HepG2 (cell line): ENCODE results near the gene RERE. TPM values are rescaled to one million over a fixed set of nuclear protein-coding genes. Genes with fewer than 3 reads are reported as not detected.

Source experiments
- ATM ChIP-seq: fragments of 450-650 bp; IDR thresholded peaks from 2 replicates; pipeline ENCODE4 v1.7.1; 2017; ENCODE audit warnings: mild to moderate bottlenecking, borderline replicate concordance
- CREB1 ChIP-seq, 2 experiments: fragments of 450-650 bp in 1 of 2; IDR thresholded peaks; 2 replicates each; pipeline ENCODE4 v1.6.1; 2016 to 2017; ENCODE audit warnings: control low read depth in 1 of 2, mild to moderate bottlenecking in 1 of 2, missing compliant biosample characterization in 1 of 2, missing genetic modification characterization in 1 of 2
- HDAC2 ChIP-seq: sonication (generic); formaldehyde crosslinking; IDR thresholded peaks from 2 replicates; pipeline ENCODE4 v1.4.0; 2020; ENCODE audit warnings: missing genetic modification reagents
- KDM6A ChIP-seq: IDR thresholded peaks from 2 replicates; pipeline ENCODE4 v1.6.1; 2016; ENCODE audit warnings: low read depth
- MEIS2 ChIP-seq: sonication (generic); formaldehyde crosslinking; IDR thresholded peaks from 2 replicates; pipeline ENCODE4 v1.9.0; 2021; ENCODE audit warnings: mild to moderate bottlenecking, missing genetic modification reagents
- MTA3 ChIP-seq: sonication (generic); formaldehyde crosslinking; IDR thresholded peaks from 2 replicates; pipeline ENCODE4 v1.4.0; 2020; ENCODE audit warnings: missing genetic modification reagents
- MXD4 ChIP-seq: IDR thresholded peaks from 2 replicates; pipeline ENCODE4 v1.6.1; 2016; ENCODE audit warnings: mild to moderate bottlenecking, missing biosample characterization, missing genetic modification reagents
- SMC3 ChIP-seq: IDR thresholded peaks from 2 replicates; pipeline ENCODE4 v1.6.1; 2011; ENCODE audit warnings: low read length, improper control_type of control experiment
- SOX6 ChIP-seq, 2 experiments: fragments of 450-650 bp in 1 of 2; sonication (generic) in 1 of 2; formaldehyde crosslinking in 1 of 2; IDR thresholded peaks; 2 replicates each; pipeline versions ENCODE4 v1.4.0 to v1.6.1; 2017 to 2020; ENCODE audit warnings: antibody characterized with exemption in 1 of 2, mild to moderate bottlenecking in 1 of 2, missing genetic modification reagents in 1 of 2
- SP4 ChIP-seq: sonication (generic); formaldehyde crosslinking; IDR thresholded peaks from 2 replicates; pipeline ENCODE4 v1.8.1; 2023; ENCODE audit warnings: mild to moderate bottlenecking, missing genetic modification reagents
- ZBTB8A ChIP-seq: sonication (generic); formaldehyde crosslinking; IDR thresholded peaks from 2 replicates; pipeline ENCODE4 v1.4.0; 2020; ENCODE audit warnings: mild to moderate bottlenecking, low read depth, missing genetic modification reagents, borderline replicate concordance
- ZFP82 ChIP-seq: sonication (generic); formaldehyde crosslinking; IDR thresholded peaks from 2 replicates; pipeline ENCODE4 v1.5.1; 2020; ENCODE audit warnings: mild to moderate bottlenecking, missing genetic modification reagents, borderline replicate concordance
- ZNF10 ChIP-seq: sonication (generic); formaldehyde crosslinking; IDR thresholded peaks from 2 replicates; pipeline ENCODE4 v1.4.0; 2020; ENCODE audit warnings: mild to moderate bottlenecking, low read depth, missing genetic modification reagents, borderline replicate concordance
- ZNF160 ChIP-seq: sonication (generic); formaldehyde crosslinking; IDR thresholded peaks from 2 replicates; pipeline ENCODE4 v1.8.0; 2022; ENCODE audit warnings: mild to moderate bottlenecking, inconsistent platforms, missing genetic modification reagents
- ZNF549 ChIP-seq: sonication (generic); formaldehyde crosslinking; IDR thresholded peaks from 2 replicates; pipeline ENCODE4 v1.5.0; 2020; ENCODE audit warnings: missing genetic modification reagents
- ZNF556 ChIP-seq: sonication (generic); formaldehyde crosslinking; IDR thresholded peaks from 2 replicates; pipeline ENCODE4 v1.4.0; 2020; ENCODE audit warnings: mild to moderate bottlenecking, missing genetic modification reagents, borderline replicate concordance
- ZNF589 ChIP-seq: sonication (generic); formaldehyde crosslinking; conservative IDR thresholded peaks from 2 replicates; pipeline ENCODE4 v1.8.0; 2022; ENCODE audit warnings: mild to moderate bottlenecking, moderate library complexity, missing genetic modification reagents
- ZNF761 ChIP-seq: sonication (generic); formaldehyde crosslinking; conservative IDR thresholded peaks from 2 replicates; pipeline ENCODE4 v1.4.0; 2020; ENCODE audit warnings: mild to moderate bottlenecking, missing genetic modification reagents
- polyA plus RNA-seq, 8 experiments: library from polyadenylated mRNA; depleted of rRNA in 3 of 8; stranded (reverse) in 7 of 8; unstranded in 1 of 8; fragments of >200 nt; fragmentation: Illumina TruSeq in 4 of 8; extraction: Trizol in 4 of 8; gene quantifications; 2 replicates each; pipeline versions ENCODE4 v1.2.1 to v1.2.3, GENCODE V29; 2011 to 2016; ENCODE audit warnings: low read depth in 4 of 8, missing spikeins in 1 of 8, mixed read lengths in 1 of 8; ENCODE audit not compliant: insufficient read depth in 1 of 8
- total RNA-seq, 5 experiments: library from RNA; depleted of rRNA; stranded (reverse); fragments of >200 nt; fragmentation: Illumina TruSeq; extraction: Trizol; gene quantifications; 2 replicates each; pipeline ENCODE4 v1.2.3, GENCODE V29; 2016; ENCODE audit warnings: low read depth in 1 of 5
- TF ChIP-seq, protein P1 (sequence below): IDR thresholded peaks from 2 replicates; pipeline ENCODE4 v1.6.1; 2016; ENCODE audit warnings: missing genetic modification reagents, missing compliant biosample characterization
- TF ChIP-seq, protein P2 (sequence below): sonication (generic); formaldehyde crosslinking; IDR thresholded peaks from 2 replicates; pipeline ENCODE4 v1.8.1; 2023; ENCODE audit warnings: missing genetic modification reagents, mild to moderate bottlenecking, borderline replicate concordance
- TF ChIP-seq, protein P3 (sequence below): IDR thresholded peaks from 2 replicates; pipeline ENCODE4 v1.6.1; 2012; ENCODE audit warnings: low read depth, low read length, improper control_type of control experiment
- TF ChIP-seq, protein P4 (sequence below): sonication (generic); formaldehyde crosslinking; IDR thresholded peaks from 2 replicates; pipeline ENCODE4 v1.4.0; 2020; ENCODE audit warnings: missing genetic modification reagents, mild to moderate bottlenecking, borderline replicate concordance
- TF ChIP-seq, protein P5 (sequence below): sonication (generic); formaldehyde crosslinking; conservative IDR thresholded peaks from 2 replicates; pipeline ENCODE4 v1.4.0; 2020; ENCODE audit warnings: missing genetic modification reagents

The RERE gene
- total and polyA plus RNA-seq, 2 of the 13 experiments (the other 11 are each of a cell fraction or from before 2014, with no cell fraction given): 18.3 to 21.9 TPM

DNA sequence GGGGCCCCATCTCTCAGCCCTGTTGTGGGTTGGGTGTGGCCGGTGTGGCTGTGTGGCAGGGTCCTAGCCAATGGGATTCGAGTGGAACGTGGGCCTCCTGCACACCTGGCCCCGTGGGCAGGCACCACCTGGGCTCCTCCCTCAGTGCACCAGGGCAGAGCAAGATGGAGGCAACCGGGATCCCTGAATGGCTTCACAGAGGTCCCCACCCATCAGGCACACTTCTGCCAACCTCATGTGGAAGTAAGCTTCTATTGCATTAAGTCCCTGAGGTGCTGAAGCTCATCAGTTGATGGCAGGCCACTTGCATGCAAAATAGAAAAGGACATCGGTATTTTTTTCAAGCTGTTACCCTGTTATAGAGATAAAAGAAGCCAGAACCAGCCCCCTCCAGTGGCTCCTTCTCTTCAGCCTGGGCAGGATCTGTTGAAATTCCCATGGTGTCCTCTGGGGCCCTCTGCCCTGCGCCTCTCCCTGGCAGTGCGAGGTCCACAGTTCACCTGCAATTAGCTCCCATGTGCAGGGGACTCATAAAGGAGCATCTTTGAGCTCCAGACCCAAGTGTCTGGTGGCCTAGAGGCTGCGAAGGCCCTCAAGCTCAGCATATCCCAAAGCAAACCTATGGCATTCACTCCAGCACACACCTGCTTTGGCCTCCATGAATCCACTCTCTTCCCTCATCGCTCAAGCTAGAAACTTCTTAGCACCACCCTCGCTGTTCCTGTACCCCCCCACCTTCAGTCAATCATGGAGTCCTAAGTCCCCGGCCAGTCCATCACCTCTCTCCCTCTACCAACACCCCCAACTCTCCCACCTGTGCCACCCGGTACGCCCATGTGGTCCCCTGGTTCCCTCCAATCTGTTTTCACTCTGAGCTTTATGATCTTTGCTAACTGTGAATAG, 501.6 kb downstream of the RERE start (continued):
- TF ChIP-seq, protein P1, sequence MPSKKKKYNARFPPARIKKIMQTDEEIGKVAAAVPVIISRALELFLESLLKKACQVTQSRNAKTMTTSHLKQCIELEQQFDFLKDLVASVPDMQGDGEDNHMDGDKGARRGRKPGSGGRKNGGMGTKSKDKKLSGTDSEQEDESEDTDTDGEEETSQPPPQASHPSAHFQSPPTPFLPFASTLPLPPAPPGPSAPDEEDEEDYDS (CRISPR knock-in tag): 0 out of 2 replicates have a peak, but pooled peaks have one; percentile 23
- TF ChIP-seq MTA3 (CRISPR knock-in tag) (no peak), ZFP82 (CRISPR knock-in tag) (no peak), ZNF10 (CRISPR knock-in tag) (no peak), ATM (no peak), MXD4 (no peak; the same call in 1 of the 2 replicates), ZBTB8A (CRISPR knock-in tag) (no peak), SMC3 (peak; percentile 14; the same call in 1 of the 2 replicates), SP4 (no peak), MEIS2 (CRISPR knock-in tag) (0 out of 2 replicates have a peak, but pooled peaks have one; percentile 36), SOX6 (IDR thresholded peaks at IDR 0.05) (no peak), SOX6 (CRISPR knock-in tag; IDR thresholded peaks at IDR 0.05) (no peak), ZNF556 (no peak), ZNF761 (CRISPR knock-in tag) (no peak), ZNF160 (CRISPR knock-in tag) (no peak), CREB1 (IDR thresholded peaks at IDR 0.05) (no peak), CREB1 (CRISPR knock-in tag; IDR thresholded peaks at IDR 0.05) (0 out of 2 replicates have a peak, but pooled peaks have one; percentile 47), ZNF589 (CRISPR knock-in tag) (no peak), HDAC2 (CRISPR knock-in tag) (peak; percentile 40; the same call in 1 of the 2 replicates), ZNF549 (peak; percentile 89; the same call in 1 of the 2 replicates), KDM6A (CRISPR knock-in tag) (peak; percentile 43; the same call in 1 of the 2 replicates)
- TF ChIP-seq, protein P2, sequence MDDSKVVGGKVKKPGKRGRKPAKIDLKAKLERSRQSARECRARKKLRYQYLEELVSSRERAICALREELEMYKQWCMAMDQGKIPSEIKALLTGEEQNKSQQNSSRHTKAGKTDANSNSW (CRISPR knock-in tag): no peak
- TF ChIP-seq, protein P3, sequence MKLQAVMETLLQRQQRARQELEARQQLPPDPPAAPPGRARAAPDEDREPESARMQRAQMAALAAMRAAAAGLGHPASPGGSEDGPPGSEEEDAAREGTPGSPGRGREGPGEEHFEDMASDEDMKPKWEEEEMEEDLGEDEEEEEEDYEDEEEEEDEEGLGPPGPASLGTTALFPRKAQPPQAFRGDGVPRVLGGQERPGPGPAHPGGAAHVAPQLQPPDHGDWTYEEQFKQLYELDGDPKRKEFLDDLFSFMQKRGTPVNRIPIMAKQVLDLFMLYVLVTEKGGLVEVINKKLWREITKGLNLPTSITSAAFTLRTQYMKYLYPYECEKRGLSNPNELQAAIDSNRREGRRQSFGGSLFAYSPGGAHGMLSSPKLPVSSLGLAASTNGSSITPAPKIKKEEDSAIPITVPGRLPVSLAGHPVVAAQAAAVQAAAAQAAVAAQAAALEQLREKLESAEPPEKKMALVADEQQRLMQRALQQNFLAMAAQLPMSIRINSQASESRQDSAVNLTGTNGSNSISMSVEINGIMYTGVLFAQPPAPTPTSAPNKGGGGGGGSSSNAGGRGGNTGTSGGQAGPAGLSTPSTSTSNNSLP: no peak
- TF ChIP-seq, protein P4, sequence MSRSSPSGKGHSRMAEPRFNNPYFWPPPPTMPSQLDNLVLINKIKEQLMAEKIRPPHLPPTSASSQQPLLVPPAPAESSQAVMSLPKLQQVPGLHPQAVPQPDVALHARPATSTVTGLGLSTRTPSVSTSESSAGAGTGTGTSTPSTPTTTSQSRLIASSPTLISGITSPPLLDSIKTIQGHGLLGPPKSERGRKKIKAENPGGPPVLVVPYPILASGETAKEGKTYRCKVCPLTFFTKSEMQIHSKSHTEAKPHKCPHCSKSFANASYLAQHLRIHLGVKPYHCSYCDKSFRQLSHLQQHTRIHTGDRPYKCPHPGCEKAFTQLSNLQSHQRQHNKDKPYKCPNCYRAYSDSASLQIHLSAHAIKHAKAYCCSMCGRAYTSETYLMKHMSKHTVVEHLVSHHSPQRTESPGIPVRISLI: 0 out of 2 replicates have a peak, but pooled peaks have one; percentile 26
- TF ChIP-seq, protein P5, sequence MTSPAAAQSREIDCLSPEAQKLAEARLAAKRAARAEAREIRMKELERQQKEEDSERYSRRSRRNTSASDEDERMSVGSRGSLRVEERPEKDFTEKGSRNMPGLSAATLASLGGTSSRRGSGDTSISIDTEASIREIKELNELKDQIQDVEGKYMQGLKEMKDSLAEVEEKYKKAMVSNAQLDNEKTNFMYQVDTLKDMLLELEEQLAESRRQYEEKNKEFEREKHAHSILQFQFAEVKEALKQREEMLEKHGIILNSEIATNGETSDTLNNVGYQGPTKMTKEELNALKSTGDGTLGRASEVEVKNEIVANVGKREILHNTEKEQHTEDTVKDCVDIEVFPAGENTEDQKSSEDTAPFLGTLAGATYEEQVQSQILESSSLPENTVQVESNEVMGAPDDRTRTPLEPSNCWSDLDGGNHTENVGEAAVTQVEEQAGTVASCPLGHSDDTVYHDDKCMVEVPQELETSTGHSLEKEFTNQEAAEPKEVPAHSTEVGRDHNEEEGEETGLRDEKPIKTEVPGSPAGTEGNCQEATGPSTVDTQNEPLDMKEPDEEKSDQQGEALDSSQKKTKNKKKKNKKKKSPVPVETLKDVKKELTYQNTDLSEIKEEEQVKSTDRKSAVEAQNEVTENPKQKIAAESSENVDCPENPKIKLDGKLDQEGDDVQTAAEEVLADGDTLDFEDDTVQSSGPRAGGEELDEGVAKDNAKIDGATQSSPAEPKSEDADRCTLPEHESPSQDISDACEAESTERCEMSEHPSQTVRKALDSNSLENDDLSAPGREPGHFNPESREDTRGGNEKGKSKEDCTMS (CRISPR knock-in tag): no peak
